Thyroid gland (tissue), 4 donors: Measurements from ENCODE around the gene FGD6. TPM values are rescaled to one million over a fixed set of nuclear protein-coding genes. Genes with fewer than 3 reads are reported as not detected.

ENCODE experiments used
- DNase-seq, 2 donors: peaks; one replicate each; pipeline ENCODE4 v3.0.0-alpha.2; 2019
- H3K27ac ChIP-seq, 3 donors: fragments of 200-600 bp; sonication (generic); 1 replicate in 2 of 3; 2 replicates in 1 of 3; pipeline ENCODE4 v1.5.1; 2016 to 2019; ENCODE audit warnings: mild to moderate bottlenecking in 1 of 3, moderate library complexity in 1 of 3
- H3K27me3 ChIP-seq: fragments of 200-600 bp; sonication (generic); one replicate; pipeline ENCODE4 v1.5.1; 2019
- H3K36me3 ChIP-seq, 2 donors: fragments of 200-600 bp; sonication (generic); one replicate each; pipeline ENCODE4 v1.5.1; 2016 to 2019
- H3K4me1 ChIP-seq, 2 donors: fragments of 200-600 bp; sonication (generic); one replicate each; pipeline ENCODE4 v1.5.1; 2017 to 2019
- H3K4me3 ChIP-seq, 3 donors: fragments of 200-600 bp; sonication (generic); replicated peaks in 1 of 3; 1 replicate in 2 of 3; 2 replicates in 1 of 3; pipeline ENCODE4 v1.5.1; 2016; ENCODE audit warnings: mild to moderate bottlenecking in 1 of 3
- H3K9me3 ChIP-seq: fragments of 200-600 bp; sonication (generic); one replicate; pipeline ENCODE4 v1.5.1; 2017
- CTCF ChIP-seq, 6 experiments: fragments of 200-600 bp in 3 of 6; fragments of 450-650 bp in 3 of 6; sonication (generic) in 3 of 6; IDR thresholded peaks; one replicate each; pipeline ENCODE4 v1.5.1; 2016 to 2019; ENCODE audit warnings: antibody characterized with exemption in 6 of 6, mild to moderate bottlenecking in 2 of 6, inconsistent platforms in 1 of 6, moderate library complexity in 1 of 6
- POLR2A ChIP-seq, 2 donors: fragments of 450-650 bp; IDR thresholded peaks; one replicate each; pipeline ENCODE4 v1.6.1; 2017; ENCODE audit warnings: antibody characterized with exemption in 2 of 2, mild to moderate bottlenecking in 2 of 2, moderate library complexity in 1 of 2
- WGBS, 2 donors: methylation state at CpG; one replicate each; pipeline ENCODE4 v1.1.5; 2017; 5-methylcytosine and 5-hydroxymethylcytosine counted together
- intact Hi-C: fragments of 100-400 bp; cut with DNase I; formaldehyde crosslinking; loops from one replicate; pipeline ENCODE4 v1.15.1; 2023
- total RNA-seq, 4 donors: library from RNA; depleted of rRNA; stranded (reverse); fragments of >200 nt; gene quantifications; one replicate each; pipeline ENCODE4 v1.2.3, GENCODE V29; 2016

Gene FGD6
- total RNA-seq, 4 donors from 2014 or later: 27.1 to 33.7 (median 30.8) TPM

DNA sequence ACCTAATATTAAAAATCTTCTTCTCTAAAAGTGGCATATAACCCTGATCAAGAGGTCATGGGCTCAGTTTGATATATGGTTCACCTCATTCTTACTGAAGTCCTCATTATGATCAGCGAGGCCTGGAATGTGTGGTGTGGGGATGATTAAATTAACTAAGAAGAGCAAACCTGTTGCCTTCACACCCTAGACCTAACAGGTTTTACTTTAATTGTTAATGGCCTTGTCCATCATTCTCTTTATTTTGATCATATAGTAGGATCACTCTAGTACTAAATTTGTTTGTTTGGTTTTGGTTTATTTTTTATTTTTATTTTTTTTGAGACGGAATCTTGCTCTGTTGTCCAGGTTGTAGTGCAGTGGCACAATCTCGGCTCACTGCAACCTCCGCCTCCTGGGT, 43.8 kb upstream of the FGD6 start:
- Histone ChIP-seq H3K9me3 (no peaks in the 10 kb centered on the region), H3K4me3 (no peak overlapping the region), H3K36me3 (peaks cover 5 to 6% of the 10 kb centered on the region in 2 donors), H3K27ac (no peak overlapping the region), H3K4me1 (peaks cover 47 to 50% of the 10 kb centered on the region in 2 donors), H3K27me3 (no peaks in the 10 kb centered on the region)
- TF ChIP-seq POLR2A (IDR thresholded peaks at IDR 0.05): no peak
- no peak for TF ChIP-seq CTCF (IDR thresholded peaks at IDR 0.05)
- intact Hi-C loops: no loop called here
- DNase-seq: no peak
- WGBS, 2 donors: 95 to 96% methylated on average over 4 of the region's 4 CpGs

- Histone ChIP-seq H3K27ac (peak overlapping the region; percentile 35 to 94 (median 75)), H3K27me3 (no peaks in the 10 kb centered on the region), H3K4me3 (no peak overlapping the region), H3K36me3 (peaks cover 13 to 18% of the 10 kb centered on the region in 2 donors), H3K4me1 (peaks cover 46 to 49% of the 10 kb centered on the region in 2 donors), H3K9me3 (no peaks in the 10 kb centered on the region)
- WGBS, 2 donors: 23 to 27% methylated on average over 1 of the region's 1 CpG
- no peak for TF ChIP-seq POLR2A (IDR thresholded peaks at IDR 0.05)
- intact Hi-C loops: no loop called here
- no peak for DNase-seq
Observed at GRCh38 chr12:95259368-95259767, 42.1 kb upstream of the FGD6 start.

GRCh38 chr12:95258803-95259202, 41.5 kb upstream of the FGD6 start:
- Histone ChIP-seq H3K4me3 (no peak overlapping the region), H3K9me3 (no peaks in the 10 kb centered on the region), H3K27me3 (no peaks in the 10 kb centered on the region), H3K4me1 (peaks cover 46 to 49% of the 10 kb centered on the region in 2 donors), H3K27ac (peak overlapping the region; percentile 35 to 94 (median 75)), H3K36me3 (peaks cover 13 to 18% of the 10 kb centered on the region in 2 donors)
- TF ChIP-seq CTCF (IDR thresholded peaks at IDR 0.05) (no peak), POLR2A (IDR thresholded peaks at IDR 0.05) (no peak)
- DNase-seq: no peak
- WGBS, 2 donors: 62 to 64% methylated on average over 2 of the region's 2 CpGs
- intact Hi-C loops: no loop called here

DNA sequence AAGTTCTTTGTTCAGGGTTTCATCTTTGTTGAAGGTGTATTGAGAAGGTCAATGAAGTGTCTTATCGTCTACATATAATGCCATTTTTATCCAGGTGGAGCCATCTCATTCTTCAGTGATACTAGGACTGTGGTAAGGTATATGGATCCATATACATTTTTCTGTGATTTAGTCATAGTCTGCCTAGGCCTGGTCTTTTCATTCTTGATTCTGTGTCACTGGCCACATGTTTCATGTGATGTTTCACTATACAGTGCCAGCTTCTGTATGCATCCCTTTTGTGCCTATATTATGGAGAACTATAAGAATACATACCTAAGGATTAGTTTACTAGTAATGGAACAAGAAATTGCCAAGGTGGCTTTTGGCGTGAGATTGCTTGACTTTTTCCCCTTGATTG, 40.9 kb upstream of the FGD6 start:
- Histone ChIP-seq H3K27me3 (no peaks in the 10 kb centered on the region), H3K4me1 (peaks cover 40 to 48% of the 10 kb centered on the region in 2 donors), H3K9me3 (no peaks in the 10 kb centered on the region), H3K4me3 (no peak overlapping the region), H3K27ac (peak overlapping the region; percentile 75 to 94 (median 88)), H3K36me3 (peaks cover 13 to 18% of the 10 kb centered on the region in 2 donors)
- WGBS, 2 donors: 96 to 97% methylated on average over 2 of the region's 2 CpGs
- intact Hi-C loops: no loop called here
- no peak for TF ChIP-seq POLR2A (IDR thresholded peaks at IDR 0.05)
- TF ChIP-seq CTCF (IDR thresholded peaks at IDR 0.05): no peak
- no peak for DNase-seq

GRCh38 chr12:95257541-95257940, 40.3 kb upstream of the FGD6 start:
- TF ChIP-seq CTCF (IDR thresholded peaks at IDR 0.05) (no peak), POLR2A (IDR thresholded peaks at IDR 0.05) (peak in 1 of 2 donors; percentile 33)
- DNase-seq: no peak
- intact Hi-C loops: no loop called here
- H3K36me3 ChIP-seq: peaks cover 13 to 20% of the 10 kb centered on the region in 2 donors
- 26 to 45% methylated on average over 3 of the region's 3 CpGs for WGBS, 2 donors
- no peak overlapping the region for H3K4me3 ChIP-seq
- H3K27ac ChIP-seq: peak overlapping the region; percentile 75 to 94 (median 88)
- no peaks in the 10 kb centered on the region for H3K9me3 ChIP-seq
- peaks cover 38 to 42% of the 10 kb centered on the region in 2 donors for H3K4me1 ChIP-seq
- H3K27me3 ChIP-seq: no peaks in the 10 kb centered on the region

- TF ChIP-seq POLR2A (IDR thresholded peaks at IDR 0.05) (no peak), CTCF (IDR thresholded peaks at IDR 0.05) (no peak)
- no peak for DNase-seq
- H3K27ac ChIP-seq: peak overlapping the region; percentile 4 to 49 (median 14)
Observed at GRCh38 chr12:95253386-95253785, 36.1 kb upstream of the FGD6 start.

More at GRCh38 chr12:95253386-95253785, 36.1 kb upstream of the FGD6 start:
- H3K4me3 ChIP-seq: no peak overlapping the region
- H3K36me3 ChIP-seq: peaks cover 13 to 20% of the 10 kb centered on the region in 2 donors
- H3K27me3 ChIP-seq: no peaks in the 10 kb centered on the region
- H3K9me3 ChIP-seq: no peaks in the 10 kb centered on the region
- intact Hi-C loops: no loop called here
- H3K4me1 ChIP-seq: peaks cover 27 to 31% of the 10 kb centered on the region in 2 donors
